IMR-90 (cell line): ENCODE measurements around the gene FAIM2. TPM values are rescaled to one million over a fixed set of nuclear protein-coding genes. Genes with fewer than 3 reads are reported as not detected.

Experiments used
- ATAC-seq: fragments of 200-7000 bp; cut with Tn5 transposase; 2 replicates; pipeline ENCODE4 v1.9.1; 2020; ENCODE audit warnings: low read depth, mild to moderate bottlenecking, moderate library complexity
- BruUV-seq: library from RNA; stranded (reverse); fragments of 400-500 nt; replicated peaks from 2 replicates; lab custom pipeline; 2021; lab: Mats Ljungman, UMichigan
- CTCF ChIA-PET: fragments of 300-600 bp; formaldehyde crosslinking; extraction: SDS; loops from one replicate; lab custom pipeline; 2021; ENCODE audit warnings: antibody characterized with exemption; lab: Yijun Ruan, JAX
- POLR2A ChIA-PET: fragments of 300-600 bp; sonication (Branson Sonifier 250); formaldehyde crosslinking; loops from one replicate; lab custom pipeline; 2022; ENCODE audit warnings: antibody characterized with exemption; ENCODE audit not compliant: unreplicated experiment; lab: Charles Lee
- DNase-seq: peaks from one replicate; pipeline ENCODE4 v3.0.0; 2013
- H2AFZ ChIP-seq: replicated peaks from 2 replicates; pipeline ENCODE3; 2013; ENCODE audit warnings: low read length, mild to moderate bottlenecking; ENCODE audit not compliant: poor library complexity
- H2AK5ac ChIP-seq: 2 replicates; pipeline ENCODE4 v1.6.1; 2013; ENCODE audit warnings: low read depth, low read length, inconsistent platforms
- H2AK9ac ChIP-seq: replicated peaks from 2 replicates; pipeline ENCODE3; 2013; ENCODE audit warnings: mild to moderate bottlenecking, low read depth, low read length, moderate library complexity; ENCODE audit not compliant: poor library complexity
- H2BK120ac ChIP-seq: 2 replicates; pipeline ENCODE4 v1.6.1; 2013; ENCODE audit warnings: low read depth, low read length, inconsistent platforms
- H2BK15ac ChIP-seq: 3 replicates; pipeline ENCODE4 v1.6.1; 2013; ENCODE audit warnings: low read depth, low read length, inconsistent platforms
- H2BK20ac ChIP-seq: 2 replicates; pipeline ENCODE4 v1.6.1; 2013; ENCODE audit warnings: low read depth, mild to moderate bottlenecking, inconsistent platforms, low read length, moderate library complexity
- H2BK5ac ChIP-seq: 2 replicates; pipeline ENCODE4 v1.6.1; 2013; ENCODE audit warnings: mild to moderate bottlenecking, low read depth, low read length, inconsistent platforms; ENCODE audit not compliant: poor library complexity, severe bottlenecking
- H3K14ac ChIP-seq: replicated peaks from 2 replicates; pipeline ENCODE4 v1.6.1; 2013; ENCODE audit warnings: low read depth, low read length, inconsistent platforms
- H3K18ac ChIP-seq: 2 replicates; pipeline ENCODE4 v1.6.1; 2013; ENCODE audit warnings: low read depth, low read length, control low read depth
- H3K23ac ChIP-seq: 2 replicates; pipeline ENCODE4 v1.6.1; 2013; ENCODE audit warnings: low read depth, low read length, inconsistent platforms
- H3K27ac ChIP-seq: 2 replicates; pipeline ENCODE4 v1.5.1; 2013; ENCODE audit warnings: mild to moderate bottlenecking, control low read depth, low read length; ENCODE audit not compliant: insufficient read depth
- H3K27me3 ChIP-seq: 2 replicates; pipeline ENCODE4 v1.6.1; 2013; ENCODE audit warnings: low read length; ENCODE audit not compliant: control insufficient read depth, insufficient read depth
- H3K36me3 ChIP-seq: 2 replicates; pipeline ENCODE4 v1.6.1; 2013; ENCODE audit warnings: low read length, mixed read lengths; ENCODE audit not compliant: control insufficient read depth, insufficient read depth
- H3K4ac ChIP-seq: 2 replicates; pipeline ENCODE4 v1.6.1; 2013; ENCODE audit warnings: low read depth, low read length, inconsistent platforms
- H3K4me1 ChIP-seq: 2 replicates; pipeline ENCODE4 v1.6.1; 2013; ENCODE audit warnings: low read length, mixed read lengths; ENCODE audit not compliant: control insufficient read depth, insufficient read depth
- H3K4me2 ChIP-seq: 2 replicates; pipeline ENCODE4 v1.6.1; 2013; ENCODE audit warnings: low read depth, mild to moderate bottlenecking, control low read depth, low read length, moderate library complexity
- H3K4me3 ChIP-seq: 2 replicates; pipeline ENCODE4 v1.5.1; 2013; ENCODE audit warnings: low read depth, mild to moderate bottlenecking, control low read depth, low read length, moderate library complexity; ENCODE audit not compliant: insufficient read depth
- H3K56ac ChIP-seq: 2 replicates; pipeline ENCODE4 v1.6.1; 2013; ENCODE audit warnings: low read length, inconsistent platforms; ENCODE audit not compliant: insufficient read depth; ENCODE audit errors: extremely low read depth
- H3K79me1 ChIP-seq, 2 experiments: 2 replicates each; pipeline ENCODE4 v1.6.1; 2013; ENCODE audit warnings: low read length in 2 of 2, inconsistent platforms in 1 of 2, low read depth in 1 of 2
- H3K9ac ChIP-seq: 2 replicates; pipeline ENCODE4 v1.6.1; 2013; ENCODE audit warnings: low read depth, low read length, control low read depth
- H3K9me1 ChIP-seq: 2 replicates; pipeline ENCODE4 v1.6.1; 2013; ENCODE audit warnings: low read length, inconsistent platforms; ENCODE audit not compliant: insufficient read depth
- H3K9me3 ChIP-seq: 2 replicates; pipeline ENCODE4 v1.6.1; 2013; ENCODE audit warnings: low read length; ENCODE audit not compliant: control insufficient read depth, insufficient read depth
- H4K20me1 ChIP-seq: 2 replicates; pipeline ENCODE4 v1.6.1; 2013; ENCODE audit warnings: low read length, inconsistent platforms; ENCODE audit not compliant: insufficient read depth
- H4K5ac ChIP-seq: 2 replicates; pipeline ENCODE4 v1.6.1; 2013; ENCODE audit warnings: mild to moderate bottlenecking, low read depth, low read length, control low read depth
- H4K8ac ChIP-seq, 2 experiments: 2 replicates each; pipeline ENCODE4 v1.6.1; 2013; ENCODE audit warnings: low read depth in 2 of 2, low read length in 2 of 2, control low read depth in 1 of 2, inconsistent platforms in 1 of 2
- H4K91ac ChIP-seq: 2 replicates; pipeline ENCODE4 v1.6.1; 2013; ENCODE audit warnings: low read depth, low read length, inconsistent platforms; ENCODE audit not compliant: insufficient read depth
- BHLHE40 ChIP-seq: fragments of 150-350 bp; IDR thresholded peaks from 2 replicates; pipeline ENCODE4 v1.6.1; 2016; ENCODE audit warnings: mild to moderate bottlenecking, low read depth, low read length
- CEBPB ChIP-seq: IDR thresholded peaks from 2 replicates; pipeline ENCODE4 v1.6.1; 2012; ENCODE audit warnings: low read depth, low read length, improper control_type of control experiment
- CHD1 ChIP-seq: IDR thresholded peaks from 2 replicates; pipeline ENCODE4 v1.6.1; 2012; ENCODE audit warnings: low read depth, low read length, improper control_type of control experiment
- FOS ChIP-seq: fragments of 150-350 bp; IDR thresholded peaks from 2 replicates; pipeline ENCODE4 v1.6.1; 2016; ENCODE audit warnings: low read depth, low read length
- MAFK ChIP-seq: IDR thresholded peaks from 2 replicates; pipeline ENCODE4 v1.6.1; 2012; ENCODE audit warnings: low read depth, low read length, improper control_type of control experiment
- MAZ ChIP-seq: IDR thresholded peaks from 2 replicates; pipeline ENCODE4 v1.6.1; 2012; ENCODE audit warnings: low read depth, mild to moderate bottlenecking, low read length, improper control_type of control experiment, moderate library complexity, borderline replicate concordance
- MXI1 ChIP-seq: IDR thresholded peaks from 2 replicates; pipeline ENCODE4 v1.6.1; 2012; ENCODE audit warnings: low read depth, mild to moderate bottlenecking, low read length, moderate library complexity, borderline replicate concordance
- NFE2L2 ChIP-seq: fragments of 150-350 bp; IDR thresholded peaks from 2 replicates; pipeline ENCODE4 v1.6.1; 2016; ENCODE audit warnings: low read depth, mild to moderate bottlenecking, low read length
- POLR2A ChIP-seq: IDR thresholded peaks from 2 replicates; pipeline ENCODE4 v1.6.1; 2012; ENCODE audit warnings: mild to moderate bottlenecking, low read depth, low read length
- RAD21 ChIP-seq: IDR thresholded peaks from 2 replicates; pipeline ENCODE4 v1.6.1; 2012; ENCODE audit warnings: low read length, improper control_type of control experiment
- RFX5 ChIP-seq: IDR thresholded peaks from 2 replicates; pipeline ENCODE4 v1.8.0; 2012; ENCODE audit warnings: low read depth, mild to moderate bottlenecking, low read length, moderate library complexity
- SMC3 ChIP-seq: fragments of 150-350 bp; IDR thresholded peaks from 2 replicates; pipeline ENCODE4 v1.6.1; 2016; ENCODE audit warnings: low read depth, mild to moderate bottlenecking, antibody characterized with exemption, low read length, moderate library complexity
- WGBS, 2 experiments: methylation state at CpG; one replicate each; pipeline versions ENCODE4 v1.1.5 to v1.1.7; 2013; ENCODE audit warnings: missing lambda C conversion rate in 2 of 2; ENCODE audit not compliant: insufficient read length in 1 of 2; ENCODE audit errors: extremely low coverage in 2 of 2; 5-methylcytosine and 5-hydroxymethylcytosine counted together
- dilution Hi-C: fragments of 300-500 bp; cut with HindIII; formaldehyde crosslinking; loops from one replicate; pipeline ENCODE4 v1.14.3; 2018; ENCODE audit warnings: low sequenced_read_pairs; ENCODE audit not compliant: unreplicated experiment
- in situ Hi-C: fragments of 300-500 bp; cut with MboI; formaldehyde crosslinking; loops from 3 replicates; pipeline ENCODE4 v1.14.3; 2019; ENCODE audit warnings: low sequenced_read_pairs, inconsistent platforms, mixed read lengths
- intact Hi-C: fragments of 100-400 bp; cut with micrococcal nuclease; formaldehyde crosslinking; loops from 2 replicates; pipeline ENCODE4 v1.10.0; 2022
- polyA plus RNA-seq, 3 experiments: library from polyadenylated mRNA; depleted of rRNA; stranded (reverse); fragments of >200 nt; gene quantifications; 2 replicates each; pipeline ENCODE4 v1.2.3, GENCODE V29; 2012; ENCODE audit warnings: low replicate concordance in 1 of 3
- total RNA-seq: library from RNA; depleted of rRNA; stranded (reverse); fragments of >200 nt; gene quantifications from 2 replicates; pipeline ENCODE4 v1.2.3, GENCODE V29; 2012
- TF ChIP-seq, protein P1 (sequence below): conservative IDR thresholded peaks from 2 replicates; pipeline ENCODE4 v1.5.1; 2012; ENCODE audit warnings: mild to moderate bottlenecking, low read depth, low read length, improper control_type of control experiment
- TF ChIP-seq, protein P2 (sequence below): fragments of 150-350 bp; IDR thresholded peaks from 2 replicates; pipeline ENCODE4 v1.6.1; 2017; ENCODE audit warnings: mild to moderate bottlenecking, antibody characterized with exemption, low read length, low read depth
- TF ChIP-seq, protein P3 (sequence below): fragments of 150-350 bp; IDR thresholded peaks from 2 replicates; pipeline ENCODE4 v1.6.1; 2016; ENCODE audit warnings: low read depth, mild to moderate bottlenecking, low read length, moderate library complexity, borderline replicate concordance

FAIM2 gene
- total and polyA plus RNA-seq, 2 of the 4 experiments (the other 2 are of a cell fraction): 0.72 to 5.3 TPM

DNA sequence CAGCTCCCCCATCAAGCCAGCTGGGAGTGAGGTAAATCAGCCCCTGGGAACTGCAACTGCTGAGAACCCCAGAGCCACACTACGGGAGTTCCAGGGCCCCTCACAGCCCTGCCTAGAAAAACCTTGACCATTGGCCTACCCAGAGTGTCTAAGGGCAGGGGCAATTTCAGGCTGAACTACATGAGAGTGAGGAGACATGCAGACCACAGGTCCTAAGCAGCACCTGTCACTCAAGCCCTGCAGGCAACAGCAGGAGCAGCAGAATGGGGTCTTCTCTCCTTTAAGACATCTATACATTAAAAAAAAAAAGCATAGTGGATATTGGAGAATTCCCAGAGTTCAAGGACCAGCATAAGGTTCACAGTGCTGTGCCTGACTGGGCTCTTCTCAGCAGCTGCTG lies 80.3 kb downstream of the FAIM2 start:
- intact Hi-C loops (no loop called here), dilution Hi-C loops (no loop called here), in situ Hi-C loops (no loop called here)
- no peak overlapping the region for H3K14ac ChIP-seq
- no peak overlapping the region for H2BK5ac ChIP-seq
- H4K20me1 ChIP-seq: peaks cover 89% of the 10 kb centered on the region
- H4K8ac ChIP-seq: no peak overlapping the region
- ATAC-seq: no peak
- H3K4ac ChIP-seq: no peak overlapping the region
- TF ChIP-seq POLR2A (no peak), RAD21 (no peak), RFX5 (no peak), MAZ (no peak), NFE2L2 (no peak), BHLHE40 (no peak), CEBPB (no peak), MAFK (no peak), FOS (no peak), SMC3 (no peak), MXI1 (no peak), CHD1 (no peak)
- TF ChIP-seq, protein P1, sequence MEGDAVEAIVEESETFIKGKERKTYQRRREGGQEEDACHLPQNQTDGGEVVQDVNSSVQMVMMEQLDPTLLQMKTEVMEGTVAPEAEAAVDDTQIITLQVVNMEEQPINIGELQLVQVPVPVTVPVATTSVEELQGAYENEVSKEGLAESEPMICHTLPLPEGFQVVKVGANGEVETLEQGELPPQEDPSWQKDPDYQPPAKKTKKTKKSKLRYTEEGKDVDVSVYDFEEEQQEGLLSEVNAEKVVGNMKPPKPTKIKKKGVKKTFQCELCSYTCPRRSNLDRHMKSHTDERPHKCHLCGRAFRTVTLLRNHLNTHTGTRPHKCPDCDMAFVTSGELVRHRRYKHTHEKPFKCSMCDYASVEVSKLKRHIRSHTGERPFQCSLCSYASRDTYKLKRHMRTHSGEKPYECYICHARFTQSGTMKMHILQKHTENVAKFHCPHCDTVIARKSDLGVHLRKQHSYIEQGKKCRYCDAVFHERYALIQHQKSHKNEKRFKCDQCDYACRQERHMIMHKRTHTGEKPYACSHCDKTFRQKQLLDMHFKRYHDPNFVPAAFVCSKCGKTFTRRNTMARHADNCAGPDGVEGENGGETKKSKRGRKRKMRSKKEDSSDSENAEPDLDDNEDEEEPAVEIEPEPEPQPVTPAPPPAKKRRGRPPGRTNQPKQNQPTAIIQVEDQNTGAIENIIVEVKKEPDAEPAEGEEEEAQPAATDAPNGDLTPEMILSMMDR: no peak
- TF ChIP-seq, protein P2, sequence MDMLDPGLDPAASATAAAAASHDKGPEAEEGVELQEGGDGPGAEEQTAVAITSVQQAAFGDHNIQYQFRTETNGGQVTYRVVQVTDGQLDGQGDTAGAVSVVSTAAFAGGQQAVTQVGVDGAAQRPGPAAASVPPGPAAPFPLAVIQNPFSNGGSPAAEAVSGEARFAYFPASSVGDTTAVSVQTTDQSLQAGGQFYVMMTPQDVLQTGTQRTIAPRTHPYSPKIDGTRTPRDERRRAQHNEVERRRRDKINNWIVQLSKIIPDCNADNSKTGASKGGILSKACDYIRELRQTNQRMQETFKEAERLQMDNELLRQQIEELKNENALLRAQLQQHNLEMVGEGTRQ: no peak
- TF ChIP-seq, protein P3, sequence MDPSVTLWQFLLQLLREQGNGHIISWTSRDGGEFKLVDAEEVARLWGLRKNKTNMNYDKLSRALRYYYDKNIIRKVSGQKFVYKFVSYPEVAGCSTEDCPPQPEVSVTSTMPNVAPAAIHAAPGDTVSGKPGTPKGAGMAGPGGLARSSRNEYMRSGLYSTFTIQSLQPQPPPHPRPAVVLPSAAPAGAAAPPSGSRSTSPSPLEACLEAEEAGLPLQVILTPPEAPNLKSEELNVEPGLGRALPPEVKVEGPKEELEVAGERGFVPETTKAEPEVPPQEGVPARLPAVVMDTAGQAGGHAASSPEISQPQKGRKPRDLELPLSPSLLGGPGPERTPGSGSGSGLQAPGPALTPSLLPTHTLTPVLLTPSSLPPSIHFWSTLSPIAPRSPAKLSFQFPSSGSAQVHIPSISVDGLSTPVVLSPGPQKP: no peak
- H3K56ac ChIP-seq: no peak overlapping the region
- no peak overlapping the region for H2BK15ac ChIP-seq
- H3K79me1 ChIP-seq: peaks cover 28 to 91% of the 10 kb centered on the region in 2 experiments
- CTCF ChIA-PET: no interaction called here
- POLR2A ChIA-PET: no interaction called here
- no peak overlapping the region for H4K5ac ChIP-seq
- no peak overlapping the region for H2AK5ac ChIP-seq
- no peak overlapping the region for H3K23ac ChIP-seq
- DNase-seq: no peak
- H3K4me3 ChIP-seq: no peak overlapping the region
- peaks cover 36% of the 10 kb centered on the region for H3K9me1 ChIP-seq
- H3K4me2 ChIP-seq: no peak overlapping the region
- no peak overlapping the region for H2AFZ ChIP-seq
- H3K36me3 ChIP-seq: peaks cover 6% of the 10 kb centered on the region; the same call in 1 of the 2 replicates
- no peaks in the 10 kb centered on the region for H3K27me3 ChIP-seq
- no peak overlapping the region for H4K91ac ChIP-seq
- H2BK120ac ChIP-seq: no peak overlapping the region
- H3K9ac ChIP-seq: no peak overlapping the region
- H3K9me3 ChIP-seq: no peaks in the 10 kb centered on the region
- no TSS peak for BruUV-seq
- H3K4me1 ChIP-seq: peaks cover 27% of the 10 kb centered on the region
- WGBS, 2 experiments: no CpG with 5 or more reads among the region's 1 CpG
- no peak overlapping the region for H2BK20ac ChIP-seq
- no peak overlapping the region for H3K18ac ChIP-seq
- no peak overlapping the region for H2AK9ac ChIP-seq
- no peak overlapping the region for H3K27ac ChIP-seq
